Epithelial cell of esophagus (primary cell): ENCODE measurements around the gene NTM.

Source experiments
- DNase-seq: peaks from one replicate; pipeline ENCODE4 v3.0.0; 2010; ENCODE audit warnings: low read depth
- H3K4me3 ChIP-seq: 2 replicates; pipeline ENCODE4 v1.5.1; 2011; ENCODE audit warnings: mild to moderate bottlenecking, low read length, control low read depth
- TF ChIP-seq, protein P1 (sequence below): IDR thresholded peaks from 2 replicates; pipeline ENCODE4 v1.5.1; 2011; ENCODE audit warnings: low read depth, mild to moderate bottlenecking, low read length, control low read depth, inconsistent platforms; ENCODE audit not compliant: insufficient read depth; ENCODE audit errors: missing control alignments

Gene NTM

DNA sequence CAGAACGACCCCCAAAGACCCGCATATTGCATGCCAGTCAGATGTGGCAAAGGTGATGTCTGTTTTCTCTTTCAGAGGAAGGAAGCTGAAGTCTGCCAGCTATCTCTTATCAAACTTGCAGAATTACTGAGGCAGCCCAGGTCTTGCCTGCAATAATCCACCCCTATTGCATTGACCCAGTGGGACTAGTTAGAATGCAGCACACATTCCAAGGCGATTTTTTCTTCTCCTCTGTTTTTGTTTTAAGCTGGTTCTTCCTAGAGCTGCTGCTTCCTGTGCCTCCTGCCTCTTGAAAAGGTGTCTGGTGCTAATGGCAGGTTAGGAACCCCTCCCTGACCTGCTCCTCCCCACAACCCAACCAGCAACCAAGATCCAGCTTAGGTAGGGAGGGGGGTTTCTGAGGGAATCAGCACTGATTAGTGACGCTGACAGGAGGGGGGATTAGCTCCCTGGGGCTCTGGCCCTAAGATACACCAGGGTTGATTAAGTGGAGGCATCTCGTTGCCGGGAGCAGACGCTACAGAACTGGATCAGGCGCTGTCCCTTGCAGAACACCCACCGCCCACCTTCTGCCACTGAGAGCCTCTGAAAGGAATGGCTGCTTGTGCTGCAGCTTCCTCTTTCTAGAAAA lies 2.8 kb downstream of the NTM start:
- TF ChIP-seq, protein P1, sequence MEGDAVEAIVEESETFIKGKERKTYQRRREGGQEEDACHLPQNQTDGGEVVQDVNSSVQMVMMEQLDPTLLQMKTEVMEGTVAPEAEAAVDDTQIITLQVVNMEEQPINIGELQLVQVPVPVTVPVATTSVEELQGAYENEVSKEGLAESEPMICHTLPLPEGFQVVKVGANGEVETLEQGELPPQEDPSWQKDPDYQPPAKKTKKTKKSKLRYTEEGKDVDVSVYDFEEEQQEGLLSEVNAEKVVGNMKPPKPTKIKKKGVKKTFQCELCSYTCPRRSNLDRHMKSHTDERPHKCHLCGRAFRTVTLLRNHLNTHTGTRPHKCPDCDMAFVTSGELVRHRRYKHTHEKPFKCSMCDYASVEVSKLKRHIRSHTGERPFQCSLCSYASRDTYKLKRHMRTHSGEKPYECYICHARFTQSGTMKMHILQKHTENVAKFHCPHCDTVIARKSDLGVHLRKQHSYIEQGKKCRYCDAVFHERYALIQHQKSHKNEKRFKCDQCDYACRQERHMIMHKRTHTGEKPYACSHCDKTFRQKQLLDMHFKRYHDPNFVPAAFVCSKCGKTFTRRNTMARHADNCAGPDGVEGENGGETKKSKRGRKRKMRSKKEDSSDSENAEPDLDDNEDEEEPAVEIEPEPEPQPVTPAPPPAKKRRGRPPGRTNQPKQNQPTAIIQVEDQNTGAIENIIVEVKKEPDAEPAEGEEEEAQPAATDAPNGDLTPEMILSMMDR = no peak
- no peak overlapping the region for H3K4me3 ChIP-seq
- DNase-seq = no peak

GRCh38 chr11:131373756-131374155 lies 3.3 kb downstream of the NTM start:
- DNase-seq = no peak
- TF ChIP-seq, protein P1 = no peak
- H3K4me3 ChIP-seq = no peak overlapping the region

DNA sequence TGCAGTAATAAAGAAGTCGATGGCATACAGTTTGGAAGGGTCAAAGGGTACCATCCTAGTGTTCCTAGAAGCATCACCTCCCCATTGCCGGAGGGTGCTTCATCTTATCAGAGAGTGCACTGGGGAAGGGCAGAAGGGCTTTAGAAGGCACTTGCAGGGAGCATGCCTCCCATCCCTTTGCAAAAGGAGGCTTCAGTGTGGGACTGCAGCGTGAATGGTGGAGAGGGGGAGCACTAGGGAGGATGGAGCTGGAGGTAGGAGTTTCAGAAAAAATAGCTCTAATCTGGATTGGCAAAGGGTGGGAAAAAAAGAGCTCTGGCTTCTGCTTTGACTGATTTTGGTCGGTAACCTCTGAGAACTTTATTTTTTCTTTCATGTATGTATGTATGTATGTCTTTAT lies 5.0 kb downstream of the NTM start:
- TF ChIP-seq, protein P1 = no peak
- no peak overlapping the region for H3K4me3 ChIP-seq
- no peak for DNase-seq

DNA sequence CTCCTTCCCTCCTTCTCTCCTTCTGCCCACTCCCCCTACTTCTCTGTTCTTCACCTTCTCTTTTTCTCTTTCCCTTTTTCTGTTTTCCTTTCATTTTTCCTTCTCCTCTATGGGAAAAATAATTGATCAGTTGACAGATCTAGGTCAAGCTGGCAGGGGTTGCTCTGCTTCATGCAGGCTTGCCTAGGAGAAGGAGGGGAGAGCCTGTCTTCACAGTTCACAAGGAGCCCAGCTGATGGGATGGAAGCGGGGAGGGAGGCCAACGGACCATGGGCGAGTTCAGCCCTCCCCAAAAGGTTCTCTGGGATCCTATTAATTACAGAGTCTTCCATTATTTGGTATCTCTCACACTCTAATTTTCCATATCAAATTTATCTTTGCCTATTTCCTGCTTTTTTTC lies 5.5 kb downstream of the NTM start:
- H3K4me3 ChIP-seq = no peak overlapping the region
- no peak for DNase-seq
- TF ChIP-seq, protein P1 = no peak

- DNase-seq = no peak
- no peak overlapping the region for H3K4me3 ChIP-seq
- TF ChIP-seq, protein P1 = no peak
Measured at GRCh38 chr11:131378931-131379330, 8.5 kb downstream of the NTM start.

GRCh38 chr11:131385763-131386390 lies 15.5 kb downstream of the NTM start:
- TF ChIP-seq, protein P1 = no peak
- no peak for DNase-seq
- no peak overlapping the region for H3K4me3 ChIP-seq

- no peak for DNase-seq
- TF ChIP-seq, protein P1 = no peak
- no peak overlapping the region for H3K4me3 ChIP-seq
Measured at GRCh38 chr11:131386408-131386807, 16.0 kb downstream of the NTM start.
